Measurements from ENCODE around the gene OLFML2A.
A peak's percentile ranks its signal among the peaks of the same experiment; 100 is the strongest.

The OLFML2A gene

DNA sequence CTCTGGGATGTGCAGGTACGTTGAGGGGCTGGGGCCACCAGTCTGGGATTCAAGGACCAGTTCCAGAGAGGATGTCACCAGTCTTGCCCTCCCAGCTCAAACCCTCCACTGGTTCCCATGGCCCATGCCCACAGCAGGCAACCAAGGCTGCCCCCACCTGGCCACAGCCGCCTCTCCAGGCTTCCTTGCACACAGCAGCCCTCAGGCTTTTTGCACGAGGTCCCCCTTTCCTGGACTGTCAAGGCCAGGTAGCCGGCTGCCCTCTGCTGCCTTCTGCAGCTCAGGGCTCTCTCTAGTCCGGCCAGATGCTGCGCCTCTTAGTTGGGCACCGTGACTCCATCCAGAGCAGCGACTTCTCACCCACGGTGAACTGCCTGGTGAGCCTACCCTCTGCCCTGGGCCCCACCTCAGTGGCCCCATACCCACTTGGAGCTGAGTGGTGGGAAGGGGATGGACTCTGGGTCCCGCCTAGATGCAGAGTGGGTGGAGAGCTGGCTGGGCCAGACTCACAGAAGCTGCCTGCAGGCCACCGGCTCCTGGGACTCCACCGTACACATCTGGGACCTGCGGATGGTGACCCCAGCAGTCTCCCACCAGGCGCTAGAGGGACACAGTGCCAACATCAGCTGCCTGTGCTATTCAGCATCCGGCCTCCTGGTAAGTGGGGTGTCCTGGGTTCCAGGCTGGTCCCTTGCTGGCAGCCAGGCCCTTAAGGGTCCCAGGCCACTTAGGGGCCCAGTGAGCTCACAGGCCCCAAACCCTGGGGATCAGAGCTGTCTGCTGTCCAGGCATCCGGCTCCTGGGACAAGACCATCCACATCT, 79.2 kb downstream of the OLFML2A start:
- Mint-ChIP-seq H3K27me3 (peaks cover 32% of the 10 kb centered on the region), H3K36me3 (peaks cover 34% of the 10 kb centered on the region), H3K9me3 (no peaks in the 10 kb centered on the region), H3K4me3 (no peak overlapping the region), H3K4me1 (peaks cover 31% of the 10 kb centered on the region), H3K27ac (no peak overlapping the region)
- CTCF ChIA-PET = interaction anchor here (1.4 to 14.6 kb wide), 2 partner anchors 22 to 81 kb away, joined by 3 to 332 read pairs; partner anchors contain the start of genes NR6A1 and OLFML2A
- no peak for DNase-seq

DNA sequence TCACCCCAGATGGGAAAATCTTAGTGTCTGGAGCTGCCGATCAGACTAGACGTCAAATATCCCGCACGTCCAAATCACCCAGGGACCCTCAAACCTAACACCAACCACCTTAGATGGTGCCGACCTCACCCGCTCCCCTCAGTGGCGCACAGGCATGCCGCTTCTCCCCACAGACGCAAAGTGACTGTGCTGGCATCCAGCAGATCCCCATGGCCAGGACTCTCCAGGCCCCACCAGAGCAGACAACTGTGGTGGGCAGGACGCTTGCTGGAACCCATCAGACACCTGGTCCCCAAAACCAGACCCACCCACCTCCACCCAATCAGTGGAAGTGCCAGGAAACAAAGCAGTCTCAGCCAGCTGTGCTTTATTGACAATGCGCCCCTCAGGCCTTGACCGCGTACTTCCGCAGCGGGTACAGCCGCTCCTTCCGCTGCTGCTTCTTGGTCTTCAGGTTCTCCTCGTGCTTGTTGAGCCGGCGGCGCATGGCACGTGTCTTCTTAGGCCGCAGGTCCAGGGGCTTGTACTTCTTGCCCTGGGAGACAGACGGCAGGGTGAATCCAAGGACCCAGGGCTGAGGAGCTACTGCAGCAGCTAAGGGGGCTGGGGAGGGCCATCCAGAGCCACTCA, 80.7 kb downstream of the OLFML2A start:
- H3K9me3 Mint-ChIP-seq = no peaks in the 10 kb centered on the region
- H3K36me3 Mint-ChIP-seq = peaks cover 37% of the 10 kb centered on the region
- H3K4me3 Mint-ChIP-seq = no peak overlapping the region
- peaks cover 20% of the 10 kb centered on the region for H3K27me3 Mint-ChIP-seq
- DNase-seq = no peak
- H3K27ac Mint-ChIP-seq = no peak overlapping the region
- peaks cover 36% of the 10 kb centered on the region for H3K4me1 Mint-ChIP-seq
- CTCF ChIA-PET = interaction anchor here (14.6 kb wide), 1 partner anchor 82 kb away, joined by 332 read pairs; the partner anchor contains the start of genes NR6A1 and OLFML2A

DNA sequence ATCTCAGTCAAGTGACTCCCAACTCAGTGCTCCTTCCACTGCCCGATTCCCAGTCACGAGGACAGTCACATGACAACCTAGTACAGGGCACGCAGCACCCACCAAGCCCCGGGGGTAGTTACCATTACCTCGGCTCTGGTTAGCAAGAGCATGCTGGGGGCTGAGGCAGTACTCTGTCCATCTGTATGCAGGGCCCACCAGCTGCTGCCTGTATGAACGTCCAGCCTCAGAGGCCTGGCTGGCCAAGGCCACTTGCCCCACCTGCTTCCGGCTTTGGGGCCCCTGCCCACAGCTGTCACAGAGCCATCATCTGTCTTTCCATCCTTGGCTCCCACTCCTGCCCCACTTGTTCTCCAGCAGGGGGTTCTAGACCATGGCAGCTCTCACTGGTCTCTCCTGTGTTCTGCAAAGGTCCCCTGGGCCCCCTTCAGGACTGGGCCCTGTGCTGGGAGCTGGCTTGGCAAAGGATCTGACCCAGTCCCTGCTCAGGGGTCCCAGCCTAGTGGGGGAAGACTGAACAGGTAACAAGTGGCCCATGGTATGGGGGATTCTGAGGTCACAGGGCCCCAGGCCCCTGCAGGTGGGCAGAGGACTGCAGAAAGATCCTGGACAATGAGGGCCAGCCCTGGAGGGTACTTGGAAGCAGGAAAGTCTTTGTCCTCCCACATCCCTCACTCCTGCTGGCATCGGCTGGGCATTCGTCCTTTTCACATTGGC, 81.6 kb downstream of the OLFML2A start:
- CTCF ChIA-PET = interaction anchor here (1.0 to 14.6 kb wide), 3 partner anchors 19 to 92 kb away, joined by 3 to 332 read pairs (median 3); partner anchors contain the start of genes NR6A1 and OLFML2A
- peaks cover 12% of the 10 kb centered on the region for H3K27me3 Mint-ChIP-seq
- DNase-seq = no peak
- H3K9me3 Mint-ChIP-seq = no peaks in the 10 kb centered on the region
- H3K4me3 Mint-ChIP-seq = no peak overlapping the region
- peaks cover 32% of the 10 kb centered on the region for H3K4me1 Mint-ChIP-seq
- peaks cover 37% of the 10 kb centered on the region for H3K36me3 Mint-ChIP-seq
- H3K27ac Mint-ChIP-seq = no peak overlapping the region

DNA sequence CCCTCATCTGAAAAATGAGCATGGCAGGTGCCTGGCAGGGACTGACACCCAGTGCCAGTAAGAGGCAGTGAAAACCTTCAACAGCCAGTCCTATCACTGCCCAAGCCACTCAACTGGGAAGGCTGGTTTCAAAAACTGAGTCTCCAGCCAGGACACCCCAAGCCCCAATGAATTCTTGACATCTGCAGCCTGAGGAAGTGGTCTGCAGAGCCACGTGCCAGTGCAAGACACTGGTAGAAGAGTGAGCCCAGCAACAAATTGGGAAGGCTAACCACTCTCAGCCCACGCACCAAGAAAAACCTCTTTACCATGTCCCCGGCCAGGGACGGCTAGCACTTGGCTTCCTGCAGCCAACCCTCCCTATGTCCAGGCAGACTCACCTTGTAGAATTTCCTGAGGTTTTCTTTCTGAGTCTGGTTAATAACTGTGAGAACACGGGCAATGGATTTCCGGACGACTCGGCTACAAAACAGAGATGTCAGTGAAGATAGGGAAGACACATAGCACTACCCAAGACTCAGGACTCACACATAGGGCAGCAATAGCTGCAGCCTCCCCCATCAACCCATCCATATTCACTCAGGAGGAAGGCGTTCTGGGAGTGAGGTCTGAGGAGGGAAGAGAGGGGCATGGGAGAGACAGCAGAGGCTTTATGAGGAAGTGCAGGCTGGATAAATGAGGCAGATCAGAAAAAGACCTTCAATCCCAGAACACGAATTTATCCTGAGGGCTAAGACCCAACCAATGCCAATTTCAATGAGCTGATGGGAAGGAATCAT, 83.1 kb downstream of the OLFML2A start:
- DNase-seq = no peak
- CTCF ChIA-PET = interaction anchor here (0.6 to 3.0 kb wide), 9 partner anchors 8 to 91 kb away, joined by 3 to 21 read pairs (median 3); partner anchors contain the start of genes NR6A1 and WDR38
- Mint-ChIP-seq H3K36me3 (peaks cover 37% of the 10 kb centered on the region), H3K9me3 (no peaks in the 10 kb centered on the region), H3K4me3 (peak overlapping the region; percentile 95), H3K27me3 (peaks cover 3% of the 10 kb centered on the region), H3K27ac (peak overlapping the region; percentile 75), H3K4me1 (peaks cover 35% of the 10 kb centered on the region)

DNA sequence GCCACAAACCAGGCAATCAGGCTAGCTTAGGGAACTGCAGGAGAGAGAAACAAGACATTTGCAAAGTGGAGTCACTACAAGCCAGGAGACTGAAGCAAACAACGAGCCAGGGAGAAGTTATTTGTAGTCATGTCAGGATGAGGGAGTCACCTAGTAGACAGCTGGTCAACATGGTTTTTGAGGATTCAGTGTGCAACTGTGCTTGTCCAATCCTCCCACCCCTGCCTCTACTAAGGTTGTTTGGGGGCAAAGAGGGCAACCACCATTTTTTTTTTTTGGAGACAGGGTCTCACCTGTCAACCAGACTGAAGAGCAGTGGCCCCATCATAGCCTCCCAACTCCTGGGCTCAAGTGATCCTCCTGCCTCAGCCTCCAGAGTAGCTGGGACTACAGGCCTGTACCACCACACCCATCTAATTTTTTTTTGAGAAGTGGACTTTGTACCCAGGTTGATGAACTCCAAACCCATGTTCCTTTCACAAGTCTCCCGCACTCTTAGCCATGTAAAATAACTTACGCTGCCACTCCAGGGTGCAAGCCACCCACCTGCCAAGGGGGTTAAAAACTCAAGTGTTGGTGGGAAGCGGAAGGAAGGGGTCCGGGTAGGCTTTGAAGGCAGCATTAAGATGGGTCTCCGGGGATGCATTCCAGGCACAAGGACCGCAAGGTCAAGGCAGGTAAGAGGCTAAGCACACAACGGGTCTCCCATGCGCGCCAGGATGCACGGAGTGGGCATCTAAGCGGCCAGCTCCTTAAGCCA, 83.8 kb downstream of the OLFML2A start:
- Mint-ChIP-seq H3K4me3 (peak overlapping the region; percentile 95), H3K27ac (peak overlapping the region; percentile 97), H3K9me3 (no peaks in the 10 kb centered on the region), H3K36me3 (peaks cover 36% of the 10 kb centered on the region), H3K27me3 (peaks cover 3% of the 10 kb centered on the region), H3K4me1 (peaks cover 35% of the 10 kb centered on the region)
- CTCF ChIA-PET = interaction anchor here (0.6 to 3.0 kb wide), 9 partner anchors 9 to 265 kb away, joined by 3 to 21 read pairs (median 3); partner anchors contain the start of genes NR6A1 and WDR38
- DNase-seq = no peak

DNA sequence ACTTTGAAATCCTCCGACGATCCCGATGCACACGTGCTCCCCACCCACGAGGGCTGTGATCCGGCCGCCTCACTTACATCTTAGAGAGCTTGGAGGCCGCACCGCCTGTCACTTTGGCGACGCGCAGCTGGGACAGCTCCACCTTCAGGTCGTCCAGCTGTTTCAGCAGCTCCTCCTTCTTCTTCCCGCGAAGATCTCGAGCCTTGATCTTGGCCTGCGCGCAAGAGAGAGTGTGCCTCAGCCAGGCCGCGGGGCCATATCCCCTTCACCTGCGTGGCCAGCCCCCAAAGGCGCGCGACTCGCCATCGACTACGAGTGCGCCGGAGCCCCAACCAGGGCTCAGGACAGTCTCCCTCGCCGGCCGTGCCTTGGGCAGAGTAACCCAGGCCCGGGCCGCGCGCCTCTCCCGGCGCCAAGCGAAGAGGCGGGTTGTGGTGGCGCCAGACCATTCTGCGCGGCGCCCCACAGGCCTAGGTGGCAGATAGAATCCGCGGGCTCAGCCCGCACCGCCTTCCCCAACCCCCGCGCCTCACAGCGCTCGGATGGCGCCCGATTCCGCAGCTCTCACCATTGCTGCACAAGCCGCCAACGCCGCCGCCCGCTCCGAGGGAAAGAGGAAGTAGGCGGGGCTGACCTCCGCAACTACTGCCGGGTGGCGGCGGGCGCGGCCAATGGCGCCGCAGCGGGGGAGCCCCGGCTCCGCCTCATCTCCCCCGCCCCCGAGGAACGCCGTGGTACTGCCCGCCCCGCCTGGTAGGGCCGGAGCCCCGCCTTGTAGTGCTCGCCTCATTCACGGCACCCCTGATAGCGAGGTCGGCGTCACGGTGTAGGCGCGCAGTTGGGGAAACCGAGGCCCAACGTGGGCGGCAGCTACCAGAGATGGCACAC, 84.7 kb downstream of the OLFML2A start, which contains the start of the genes ARPC5L and RPL35:
TSS of gene ARPC5L (plus strand) at position 789 of the 888 bp plus-strand sequence. CDS start 7,161 bp downstream, outside the sequence.
TSS of gene RPL35 (minus strand) at position 616 of the 888 bp plus-strand sequence. CDS start at position 571, 45 bp downstream.
- Mint-ChIP-seq H3K4me3 (peak within 1 kb of the TSS; percentile 95), H3K4me1 (peaks cover 35% of the 10 kb centered on the region), H3K36me3 (peaks cover 36% of the 10 kb centered on the region), H3K9me3 (no peaks in the 10 kb centered on the region), H3K27me3 (peaks cover 3% of the 10 kb centered on the region), H3K27ac (peak within 1 kb of the TSS; percentile 97)
- peak; percentile 97 for DNase-seq
- CTCF ChIA-PET = interaction anchor here (0.6 to 3.0 kb wide), 9 partner anchors 10 to 264 kb away, joined by 3 to 21 read pairs (median 3); partner anchors contain the start of genes NR6A1 and WDR38

DNA sequence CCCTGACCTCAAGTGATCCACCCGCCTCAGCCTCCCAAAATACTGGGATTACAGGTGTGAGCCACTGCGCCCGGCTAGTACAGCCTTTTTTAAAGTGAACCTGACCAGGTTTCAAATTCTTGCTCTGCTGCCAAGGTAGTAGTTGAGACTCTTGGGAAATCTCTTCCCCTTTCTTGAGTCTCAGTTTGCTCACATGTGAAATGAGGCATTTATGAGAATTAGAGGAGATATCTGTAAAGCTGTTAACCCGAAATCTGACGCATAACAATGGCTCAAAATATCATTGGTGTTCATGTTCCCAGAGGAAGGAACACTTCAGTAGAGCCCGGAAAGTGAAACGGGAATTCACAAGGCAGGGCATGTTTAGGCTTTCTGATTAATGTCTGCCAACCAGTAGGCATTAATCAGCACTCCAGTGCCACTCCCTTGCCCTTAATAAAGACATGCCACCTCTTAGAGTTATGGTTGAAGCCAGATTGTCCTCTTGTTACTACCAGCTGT, 86.5 kb downstream of the OLFML2A start:
- Mint-ChIP-seq H3K36me3 (peaks cover 28% of the 10 kb centered on the region), H3K4me3 (peak overlapping the region; percentile 57), H3K9me3 (no peaks in the 10 kb centered on the region), H3K27me3 (peaks cover 3% of the 10 kb centered on the region), H3K4me1 (peaks cover 49% of the 10 kb centered on the region), H3K27ac (peak overlapping the region; percentile 33)
- CTCF ChIA-PET = interaction anchor here (0.8 to 1.0 kb wide), 2 partner anchors 11 to 31 kb away, joined by 3 read pairs; no protein-coding TSS in a partner anchor
- no peak for DNase-seq
